Liver (tissue), 3 donors: ENCODE results near the gene THAP2.

Experiments used
- FOXA2 ChIP-seq: IDR thresholded peaks from 2 replicates; pipeline ENCODE4 v1.6.1; 2016; ENCODE audit warnings: antibody characterized with exemption
- RAD21 ChIP-seq, 2 donors: IDR thresholded peaks; 2 replicates each; pipeline ENCODE4 v1.6.1; 2016; ENCODE audit warnings: antibody characterized with exemption in 2 of 2, mild to moderate bottlenecking in 2 of 2
- SP1 ChIP-seq: IDR thresholded peaks from 2 replicates; pipeline ENCODE4 v1.6.1; 2018; ENCODE audit warnings: antibody characterized with exemption, mild to moderate bottlenecking
- TAF1 ChIP-seq: conservative IDR thresholded peaks from 2 replicates; pipeline ENCODE4 v1.6.1; 2016; ENCODE audit warnings: antibody characterized with exemption, mild to moderate bottlenecking
- YY1 ChIP-seq: IDR thresholded peaks from 2 replicates; pipeline ENCODE4 v1.6.1; 2016; ENCODE audit warnings: antibody characterized with exemption, mild to moderate bottlenecking
- TF ChIP-seq, protein P1 (sequence below): fragments of 150-350 bp; IDR thresholded peaks from 2 replicates; pipeline ENCODE4 v1.5.1; 2017; ENCODE audit warnings: improper control_type of control experiment, low read depth, low read length; ENCODE audit not compliant: missing input control
- TF ChIP-seq, protein P2 (sequence below): IDR thresholded peaks from 2 replicates; pipeline ENCODE4 v1.6.1; 2016; ENCODE audit warnings: antibody characterized with exemption
- donor health status: healthy.
- donor health status: healthy.

DNA sequence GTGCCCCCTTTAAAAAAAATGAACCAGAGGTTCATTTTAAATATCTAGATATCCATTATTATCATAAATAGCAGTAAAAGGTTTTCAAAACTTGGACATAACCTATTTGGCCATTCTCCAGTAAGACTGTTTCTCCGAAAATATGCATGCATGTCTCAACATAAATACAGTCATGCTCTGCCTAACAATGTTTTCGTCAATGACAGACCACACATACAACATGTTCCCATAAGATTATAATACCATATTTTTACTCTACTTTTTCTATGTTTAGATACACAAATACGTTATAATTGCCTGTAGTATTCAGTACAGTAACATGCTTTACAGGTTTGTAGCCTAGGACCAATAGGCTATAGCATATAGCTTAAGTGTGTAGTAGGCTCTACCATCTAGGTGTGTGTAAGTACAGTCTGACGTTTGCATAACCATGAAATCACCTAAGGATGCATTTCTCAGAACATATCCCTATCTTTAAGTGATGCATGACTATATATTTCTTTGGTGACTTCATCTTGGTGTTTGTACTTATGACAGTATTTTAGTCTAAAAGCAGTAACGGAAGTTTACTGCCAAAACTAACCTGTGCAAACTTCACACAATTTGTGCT, 25.0 kb downstream of the THAP2 start:
- TF ChIP-seq, protein P1, sequence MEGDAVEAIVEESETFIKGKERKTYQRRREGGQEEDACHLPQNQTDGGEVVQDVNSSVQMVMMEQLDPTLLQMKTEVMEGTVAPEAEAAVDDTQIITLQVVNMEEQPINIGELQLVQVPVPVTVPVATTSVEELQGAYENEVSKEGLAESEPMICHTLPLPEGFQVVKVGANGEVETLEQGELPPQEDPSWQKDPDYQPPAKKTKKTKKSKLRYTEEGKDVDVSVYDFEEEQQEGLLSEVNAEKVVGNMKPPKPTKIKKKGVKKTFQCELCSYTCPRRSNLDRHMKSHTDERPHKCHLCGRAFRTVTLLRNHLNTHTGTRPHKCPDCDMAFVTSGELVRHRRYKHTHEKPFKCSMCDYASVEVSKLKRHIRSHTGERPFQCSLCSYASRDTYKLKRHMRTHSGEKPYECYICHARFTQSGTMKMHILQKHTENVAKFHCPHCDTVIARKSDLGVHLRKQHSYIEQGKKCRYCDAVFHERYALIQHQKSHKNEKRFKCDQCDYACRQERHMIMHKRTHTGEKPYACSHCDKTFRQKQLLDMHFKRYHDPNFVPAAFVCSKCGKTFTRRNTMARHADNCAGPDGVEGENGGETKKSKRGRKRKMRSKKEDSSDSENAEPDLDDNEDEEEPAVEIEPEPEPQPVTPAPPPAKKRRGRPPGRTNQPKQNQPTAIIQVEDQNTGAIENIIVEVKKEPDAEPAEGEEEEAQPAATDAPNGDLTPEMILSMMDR = no peak
- TF ChIP-seq SP1 (no peak), TAF1 (no peak), YY1 (no peak), RAD21 (IDR thresholded peaks at IDR 0.05) (no peak), FOXA2 (no peak)
- TF ChIP-seq, protein P2, sequence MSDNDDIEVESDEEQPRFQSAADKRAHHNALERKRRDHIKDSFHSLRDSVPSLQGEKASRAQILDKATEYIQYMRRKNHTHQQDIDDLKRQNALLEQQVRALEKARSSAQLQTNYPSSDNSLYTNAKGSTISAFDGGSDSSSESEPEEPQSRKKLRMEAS = no peak
